H1 (cell line): Measurements from ENCODE around the gene ASCC3. TPM values are rescaled to one million over a fixed set of nuclear protein-coding genes. Genes with fewer than 3 reads are reported as not detected.

Source experiments
- CTCF ChIA-PET: fragments of 300-600 bp; sonication (Branson Sonifier 250); formaldehyde crosslinking; loops from one replicate; lab custom pipeline; 2021; ENCODE audit not compliant: partially characterized antibody; lab: Charles Lee
- POLR2A ChIA-PET: fragments of 300-600 bp; sonication (Branson Sonifier 250); formaldehyde crosslinking; loops from one replicate; lab custom pipeline; 2021; ENCODE audit warnings: inconsistent platforms; ENCODE audit not compliant: partially characterized antibody; lab: Charles Lee
- DNase-seq, 2 experiments: peaks; one replicate each; pipeline versions ENCODE4 v3.0.0 to v3.0.0-alpha.2; 2010 to 2022; ENCODE audit warnings: low spot score in 2 of 2, low read depth in 1 of 2, mixed read lengths in 1 of 2
- FAIRE-seq: peaks from 2 replicates; lab custom pipeline; 2011; peaks lifted over from hg19 to GRCh38; lab: Jason Lieb, UNC
- H2AFZ ChIP-seq: 2 replicates; pipeline ENCODE4 v1.8.1; 2012; ENCODE audit warnings: low read length, inconsistent platforms
- H2AK5ac ChIP-seq: 2 replicates; pipeline ENCODE4 v1.6.1; 2013; ENCODE audit warnings: low read depth, low read length
- H2BK120ac ChIP-seq: replicated peaks from 2 replicates; pipeline ENCODE3; 2013; ENCODE audit warnings: low read depth, low read length, inconsistent platforms
- H2BK12ac ChIP-seq: 2 replicates; pipeline ENCODE4 v1.6.1; 2013; ENCODE audit warnings: low read depth, low read length
- H2BK15ac ChIP-seq: 2 replicates; pipeline ENCODE4 v1.6.1; 2013; ENCODE audit warnings: low read length
- H2BK20ac ChIP-seq: 2 replicates; pipeline ENCODE4 v1.6.1; 2013; ENCODE audit warnings: low read length
- H2BK5ac ChIP-seq: 2 replicates; pipeline ENCODE4 v1.6.1; 2013; ENCODE audit warnings: low read depth, low read length
- H3K14ac ChIP-seq: 2 replicates; pipeline ENCODE4 v1.6.1; 2013; ENCODE audit warnings: inconsistent platforms; ENCODE audit not compliant: insufficient read length
- H3K18ac ChIP-seq: 2 replicates; pipeline ENCODE4 v1.6.1; 2013; ENCODE audit warnings: low read length; ENCODE audit errors: extremely low read depth
- H3K23ac ChIP-seq: 2 replicates; pipeline ENCODE4 v1.6.1; 2013; ENCODE audit warnings: inconsistent platforms; ENCODE audit not compliant: insufficient read length
- H3K23me2 ChIP-seq: 2 replicates; pipeline ENCODE4 v1.6.1; 2013; ENCODE audit warnings: low read depth, low read length
- H3K27ac ChIP-seq: 2 replicates; pipeline ENCODE4 v1.6.1; 2011; ENCODE audit warnings: low read depth, low read length, inconsistent platforms
- H3K27me3 ChIP-seq, 4 experiments: replicated peaks in 1 of 4; 1 replicate in 1 of 4; 2 replicates in 3 of 4; pipeline versions ENCODE4 v1.6.1 to v1.8.1; 2011 to 2013; ENCODE audit warnings: low read length in 3 of 4, mild to moderate bottlenecking in 3 of 4, inconsistent platforms in 2 of 4, mixed read lengths in 2 of 4, moderate library complexity in 1 of 4; ENCODE audit not compliant: control insufficient read depth in 3 of 4, insufficient read depth in 3 of 4; ENCODE audit errors: extremely low read depth in 1 of 4
- H3K36me3 ChIP-seq, 4 experiments: 2 replicates each; pipeline versions ENCODE4 v1.6.1 to v1.8.1; 2011 to 2013; ENCODE audit warnings: mild to moderate bottlenecking in 4 of 4, low read length in 3 of 4, moderate library complexity in 2 of 4, control low read depth in 1 of 4, inconsistent platforms in 1 of 4; ENCODE audit not compliant: insufficient read depth in 4 of 4, control insufficient read depth in 2 of 4
- H3K4ac ChIP-seq: replicated peaks from 2 replicates; pipeline ENCODE3; 2013; ENCODE audit warnings: low read length, low read depth, mixed read lengths, inconsistent platforms; ENCODE audit not compliant: insufficient read length
- H3K4me1 ChIP-seq, 4 experiments: replicated peaks in 1 of 4; 1 replicate in 1 of 4; 2 replicates in 3 of 4; pipeline versions ENCODE4 v1.6.1 to v1.8.1; 2011 to 2013; ENCODE audit warnings: low read length in 3 of 4, inconsistent platforms in 2 of 4, mixed read lengths in 1 of 4; ENCODE audit not compliant: insufficient read depth in 4 of 4, control insufficient read depth in 3 of 4
- H3K4me2 ChIP-seq, 2 experiments: 2 replicates each; pipeline versions ENCODE4 v1.6.1 to v1.8.1; 2011 to 2013; ENCODE audit warnings: low read depth in 2 of 2, low read length in 2 of 2, control low read depth in 1 of 2, inconsistent platforms in 1 of 2, mild to moderate bottlenecking in 1 of 2; ENCODE audit not compliant: insufficient read depth in 1 of 2
- H3K4me3 ChIP-seq, 4 experiments: fragments of 200-600, 300-600 bp in 1 of 4; sonication (generic), shearing (Covaris generic), sonication (Bioruptor Twin) in 1 of 4; 2 replicates each; pipeline versions ENCODE4 v1.5.1 to v1.8.1; 2011 to 2016; ENCODE audit warnings: low read length in 4 of 4, low read depth in 3 of 4, control low read depth in 2 of 4, inconsistent platforms in 2 of 4, mild to moderate bottlenecking in 2 of 4, mixed read lengths in 1 of 4, moderate library complexity in 1 of 4; ENCODE audit not compliant: insufficient read depth in 2 of 4; ENCODE audit errors: extremely low read depth in 1 of 4
- H3K56ac ChIP-seq: replicated peaks from 2 replicates; pipeline ENCODE3; 2013; ENCODE audit warnings: low read depth, mild to moderate bottlenecking, mixed read lengths, low read length, inconsistent platforms; ENCODE audit not compliant: insufficient read length
- H3K79me1 ChIP-seq: 2 replicates; pipeline ENCODE4 v1.6.1; 2013; ENCODE audit warnings: low read depth, low read length, control low read depth
- H3K79me2 ChIP-seq, 2 experiments: 2 replicates each; pipeline versions ENCODE4 v1.6.1 to v1.8.1; 2012 to 2013; ENCODE audit warnings: low read length in 2 of 2, mild to moderate bottlenecking in 2 of 2, inconsistent platforms in 1 of 2; ENCODE audit not compliant: insufficient read depth in 2 of 2, control insufficient read depth in 1 of 2
- H3K9ac ChIP-seq, 4 experiments: replicated peaks in 1 of 4; 1 replicate in 1 of 4; 2 replicates in 3 of 4; pipeline versions ENCODE4 v1.6.1 to v1.8.1; 2011 to 2013; ENCODE audit warnings: low read depth in 3 of 4, low read length in 3 of 4, control low read depth in 2 of 4, mild to moderate bottlenecking in 2 of 4, moderate library complexity in 2 of 4, inconsistent platforms in 1 of 4; ENCODE audit errors: extremely low read depth in 1 of 4
- H3K9me3 ChIP-seq, 2 experiments: 2 replicates each; pipeline versions ENCODE4 v1.6.1 to v1.8.1; 2012 to 2013; ENCODE audit warnings: mild to moderate bottlenecking in 2 of 2, moderate library complexity in 2 of 2, control low read depth in 1 of 2, inconsistent platforms in 1 of 2, low read depth in 1 of 2, low read length in 1 of 2, mixed read lengths in 1 of 2; ENCODE audit not compliant: insufficient read depth in 2 of 2
- H4K20me1 ChIP-seq, 2 experiments: replicated peaks in 1 of 2; 2 replicates each; pipeline versions ENCODE3 to v1.8.1; 2011 to 2013; ENCODE audit warnings: inconsistent platforms in 2 of 2, low read length in 2 of 2, mild to moderate bottlenecking in 1 of 2; ENCODE audit not compliant: insufficient read depth in 2 of 2, control insufficient read depth in 1 of 2
- H4K5ac ChIP-seq: 2 replicates; pipeline ENCODE4 v1.6.1; 2013; ENCODE audit warnings: low read length, low read depth, mixed read lengths, inconsistent platforms; ENCODE audit not compliant: insufficient read length
- H4K8ac ChIP-seq: 2 replicates; pipeline ENCODE4 v1.8.0; 2013; ENCODE audit warnings: mild to moderate bottlenecking, moderate library complexity, low read length, inconsistent platforms; ENCODE audit not compliant: insufficient read depth; ENCODE audit errors: extremely low read depth
- H4K91ac ChIP-seq: replicated peaks from 2 replicates; pipeline ENCODE3; 2013; ENCODE audit warnings: low read length, mixed read lengths, inconsistent platforms; ENCODE audit not compliant: insufficient read length
- BCL11A ChIP-seq, 2 experiments: IDR thresholded peaks; one replicate each; pipeline ENCODE4 v1.6.1; 2011; ENCODE audit warnings: low read depth in 2 of 2, low read length in 2 of 2, mild to moderate bottlenecking in 2 of 2
- CBX8 ChIP-seq: fragments of 300-800, 300-1000 bp; sonication (generic); IDR thresholded peaks from 2 replicates; pipeline ENCODE4 v1.7.1; 2016; ENCODE audit warnings: low read depth, low read length, borderline replicate concordance
- GABPA ChIP-seq: IDR thresholded peaks from 2 replicates; pipeline ENCODE4 v1.6.1; 2011; ENCODE audit warnings: mild to moderate bottlenecking, low read length, moderate library complexity, borderline replicate concordance; ENCODE audit not compliant: insufficient read depth
- GTF2F1 ChIP-seq: IDR thresholded peaks from 2 replicates; pipeline ENCODE4 v1.6.1; 2012; ENCODE audit warnings: low read depth, low read length, improper control_type of control experiment, borderline replicate concordance
- POLR2A ChIP-seq, 2 experiments: IDR thresholded peaks; 1 replicate in 1 of 2; 2 replicates in 1 of 2; pipeline ENCODE4 v1.6.1; 2011; ENCODE audit warnings: low read depth in 2 of 2, low read length in 2 of 2, mild to moderate bottlenecking in 2 of 2; ENCODE audit errors: control extremely low read depth in 1 of 2
- RBBP5 ChIP-seq: IDR thresholded peaks from 2 replicates; pipeline ENCODE4 v1.7.1; 2012; ENCODE audit warnings: low read depth, mild to moderate bottlenecking, inconsistent platforms, low read length, moderate library complexity, borderline replicate concordance
- SP1 ChIP-seq: IDR thresholded peaks from 2 replicates; pipeline ENCODE4 v1.6.1; 2011; ENCODE audit warnings: low read depth, low read length
- TBP ChIP-seq: IDR thresholded peaks from 2 replicates; pipeline ENCODE4 v1.6.1; 2011; ENCODE audit warnings: low read depth, low read length, improper control_type of control experiment
- TEAD4 ChIP-seq: IDR thresholded peaks from 2 replicates; pipeline ENCODE4 v1.6.1; 2012; ENCODE audit warnings: low read depth, low read length, inconsistent platforms, mixed read lengths
- WGBS, 2 experiments: shearing (Covaris generic) in 1 of 2; methylation state at CpG; one replicate each; pipeline versions ENCODE4 v1.1.6 to v1.1.7; 2013 to 2015; ENCODE audit warnings: low lambda C conversion rate in 2 of 2, mixed read lengths in 2 of 2, inconsistent platforms in 1 of 2, low coverage in 1 of 2, missing lambda C conversion rate in 1 of 2; ENCODE audit not compliant: insufficient replicate concordance in 2 of 2, insufficient coverage in 1 of 2, insufficient read length in 1 of 2; ENCODE audit errors: extremely low coverage in 1 of 2, missing lambda C conversion rate in 1 of 2; 5-methylcytosine and 5-hydroxymethylcytosine counted together
- polyA plus RNA-seq, 7 experiments: library from polyadenylated mRNA; depleted of rRNA in 3 of 7; stranded (reverse) in 5 of 7; unstranded in 2 of 7; fragments of >200 nt in 5 of 7; fragments of 200-250 nt in 2 of 7; gene quantifications; 1 replicate in 5 of 7; 2 replicates in 1 of 7; 4 replicates in 1 of 7; pipeline versions ENCODE4 v1.2.1 to v1.2.3, GENCODE V29; 2011 to 2013; ENCODE audit warnings: missing spikeins in 2 of 7, mixed read lengths in 2 of 7
- total RNA-seq: library from RNA; stranded (reverse); fragmentation: NEBNext Ultra II Directional; extraction: Animal tissue kit (Norgen Biotek cat#: 25700); gene quantifications from 2 replicates; pipeline ENCODE4 v1.2.1, GENCODE V29; 2021

ASCC3 gene
- total and polyA plus RNA-seq, 2 of the 8 experiments (the other 6 are each of a cell fraction or from before 2014, with no cell fraction given): 37.5 to 77.8 TPM

- no peak overlapping the region for H4K91ac ChIP-seq
- no peak overlapping the region for H2BK20ac ChIP-seq
- no peaks in the 10 kb centered on the region for H3K23me2 ChIP-seq
- H3K36me3 ChIP-seq: no peaks in the 10 kb centered on the region; a peak in 1 of 8 replicates
- H3K79me2 ChIP-seq: no peaks in the 10 kb centered on the region
- H3K9me3 ChIP-seq: no peaks in the 10 kb centered on the region
- no peak overlapping the region for H2BK15ac ChIP-seq
- POLR2A ChIA-PET: no interaction called here
- no peak overlapping the region for H3K4me3 ChIP-seq
- no peak overlapping the region for H2BK5ac ChIP-seq
- no peak overlapping the region for H3K9ac ChIP-seq
- no peaks in the 10 kb centered on the region; a peak in 2 of 7 replicates for H3K4me1 ChIP-seq
- no peak overlapping the region for H3K4me2 ChIP-seq
- DNase-seq (no peak), FAIRE-seq (no peak)
- H2BK12ac ChIP-seq: no peak overlapping the region
- H3K14ac ChIP-seq: no peak overlapping the region
- H2BK120ac ChIP-seq: no peak overlapping the region
- H3K18ac ChIP-seq: no peak overlapping the region
- no peak overlapping the region for H3K4ac ChIP-seq
- TF ChIP-seq POLR2A (IDR thresholded peaks at IDR 0.05; ENCODE audit: control extremely low read depth in 1 of 2, low read depth in 2 of 2, low read length in 2 of 2): no peak
- TF ChIP-seq SP1: no peak
- TF ChIP-seq BCL11A (IDR thresholded peaks at IDR 0.05; ENCODE audit: low read depth in 2 of 2, low read length in 2 of 2): no peak
- TF ChIP-seq RBBP5: no peak
- no peak for TF ChIP-seq TEAD4
- no peak for TF ChIP-seq TBP
- no peak for TF ChIP-seq GTF2F1
- TF ChIP-seq CBX8: no peak
- TF ChIP-seq GABPA: no peak
- TF ChIP-seq, all 59 proteins: peak for 0
- Histone ChIP-seq H3K27me3 (no peaks in the 10 kb centered on the region), H3K27ac (no peak overlapping the region), H2AFZ (no peak overlapping the region), H3K23ac (no peak overlapping the region), H4K8ac (no peak overlapping the region), H3K79me1 (no peaks in the 10 kb centered on the region), H3K56ac (no peak overlapping the region), H2AK5ac (no peak overlapping the region), H4K5ac (no peak overlapping the region), H4K20me1 (no peaks in the 10 kb centered on the region)
- 94% methylated on average over 1 of the region's 1 CpG; no CpG with 5 or more reads in 1 of the 2 experiments for WGBS, 2 experiments
- CTCF ChIA-PET: interaction anchor here (0.9 kb wide), 1 partner anchor 402 kb away, joined by 3 read pairs; no protein-coding TSS in a partner anchor
Measured at GRCh38 chr6:100518588-100518987, 362.5 kb downstream of the ASCC3 start.
